ENCODE measurements around the gene ANKRA2. TPM values are rescaled to one million over a fixed set of nuclear protein-coding genes. Genes with fewer than 3 reads are reported as not detected.
A peak's percentile ranks its signal among the peaks of the same experiment; 100 is the strongest.

Gene ANKRA2
- total and polyA plus RNA-seq, 4 donors = 12.6 to 60.6 (median 21.5) TPM

- WGBS, 2 donors = 76 to 97% methylated on average over 3 of the region's 3 CpGs
- H3K4me1 ChIP-seq (ENCODE audit: control insufficient read depth in 5 of 5, insufficient read depth in 5 of 5, low read length in 5 of 5) = no peaks in the 10 kb centered on the region
- H3K9ac ChIP-seq (ENCODE audit: insufficient read depth in 1 of 2, low read length in 2 of 2) = no peak overlapping the region
- ATAC-seq (ENCODE audit: insufficient read depth, low FRiP score) (no peak), DNase-seq (no peak)
- H3K27me3 ChIP-seq (ENCODE audit: control insufficient read depth in 3 of 3, insufficient read depth in 3 of 3, low read length in 2 of 3) = no peaks in the 10 kb centered on the region
- no peak overlapping the region for H3K4me3 ChIP-seq
- no peaks in the 10 kb centered on the region for H3K9me3 ChIP-seq (ENCODE audit: control insufficient read depth in 4 of 4, insufficient read depth in 3 of 4, low read length in 3 of 4)
- peaks cover 4 to 20% (median 13%) of the 10 kb centered on the region in 4 donors for H3K36me3 ChIP-seq (ENCODE audit: control insufficient read depth in 4 of 4, insufficient read depth in 4 of 4, low read length in 4 of 4)
- TF ChIP-seq, protein P1, sequence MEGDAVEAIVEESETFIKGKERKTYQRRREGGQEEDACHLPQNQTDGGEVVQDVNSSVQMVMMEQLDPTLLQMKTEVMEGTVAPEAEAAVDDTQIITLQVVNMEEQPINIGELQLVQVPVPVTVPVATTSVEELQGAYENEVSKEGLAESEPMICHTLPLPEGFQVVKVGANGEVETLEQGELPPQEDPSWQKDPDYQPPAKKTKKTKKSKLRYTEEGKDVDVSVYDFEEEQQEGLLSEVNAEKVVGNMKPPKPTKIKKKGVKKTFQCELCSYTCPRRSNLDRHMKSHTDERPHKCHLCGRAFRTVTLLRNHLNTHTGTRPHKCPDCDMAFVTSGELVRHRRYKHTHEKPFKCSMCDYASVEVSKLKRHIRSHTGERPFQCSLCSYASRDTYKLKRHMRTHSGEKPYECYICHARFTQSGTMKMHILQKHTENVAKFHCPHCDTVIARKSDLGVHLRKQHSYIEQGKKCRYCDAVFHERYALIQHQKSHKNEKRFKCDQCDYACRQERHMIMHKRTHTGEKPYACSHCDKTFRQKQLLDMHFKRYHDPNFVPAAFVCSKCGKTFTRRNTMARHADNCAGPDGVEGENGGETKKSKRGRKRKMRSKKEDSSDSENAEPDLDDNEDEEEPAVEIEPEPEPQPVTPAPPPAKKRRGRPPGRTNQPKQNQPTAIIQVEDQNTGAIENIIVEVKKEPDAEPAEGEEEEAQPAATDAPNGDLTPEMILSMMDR (IDR thresholded peaks at IDR 0.05; ENCODE audit: control extremely low read depth, extremely low read depth) = no peak
- H3K27ac ChIP-seq (ENCODE audit: low read depth in 1 of 2, low read length in 1 of 2) = no peak overlapping the region
Measured at GRCh38 chr5:73582285-73583145, 17.1 kb upstream of the ANKRA2 start.

- H3K36me3 ChIP-seq (ENCODE audit: control insufficient read depth in 4 of 4, insufficient read depth in 4 of 4, low read length in 4 of 4) = peaks cover 5 to 23% (median 11%) of the 10 kb centered on the region in 4 donors
- peak overlapping the region; percentile 83 to 98 for H3K27ac ChIP-seq (ENCODE audit: low read depth in 1 of 2, low read length in 1 of 2)
- WGBS, 2 donors = 7% methylated on average over 8 of the region's 8 CpGs
- H3K4me1 ChIP-seq (ENCODE audit: control insufficient read depth in 5 of 5, insufficient read depth in 5 of 5, low read length in 5 of 5) = peaks cover 0 to 23% (median 0%) of the 10 kb centered on the region in 5 donors
- DNase-seq (no peak), ATAC-seq (ENCODE audit: insufficient read depth, low FRiP score) (no peak)
- peak overlapping the region; percentile 78 for H3K4me3 ChIP-seq
- no peaks in the 10 kb centered on the region for H3K9me3 ChIP-seq (ENCODE audit: control insufficient read depth in 4 of 4, insufficient read depth in 3 of 4, low read length in 3 of 4)
- TF ChIP-seq, protein P1 (IDR thresholded peaks at IDR 0.05; ENCODE audit: control extremely low read depth, extremely low read depth) = no peak
- peak overlapping the region; percentile 88 to 96 for H3K9ac ChIP-seq (ENCODE audit: insufficient read depth in 1 of 2, low read length in 2 of 2)
- H3K27me3 ChIP-seq (ENCODE audit: control insufficient read depth in 3 of 3, insufficient read depth in 3 of 3, low read length in 2 of 3) = no peaks in the 10 kb centered on the region
Measured at GRCh38 chr5:73565969-73566547, 619 bp upstream of the ANKRA2 start.

- DNase-seq (peak; percentile 19 to 44 (median 41)), ATAC-seq (ENCODE audit: insufficient read depth, low FRiP score) (no peak)
- no peaks in the 10 kb centered on the region for H3K9me3 ChIP-seq (ENCODE audit: control insufficient read depth in 4 of 4, insufficient read depth in 3 of 4, low read length in 3 of 4)
- H3K4me3 ChIP-seq = peak overlapping the region; percentile 78
- peak overlapping the region; percentile 93 to 98 for H3K27ac ChIP-seq (ENCODE audit: low read depth in 1 of 2, low read length in 1 of 2)
- WGBS, 2 donors = 2% methylated on average over 9 of the region's 9 CpGs
- H3K27me3 ChIP-seq (ENCODE audit: control insufficient read depth in 3 of 3, insufficient read depth in 3 of 3, low read length in 2 of 3) = no peaks in the 10 kb centered on the region
- TF ChIP-seq, protein P1 (IDR thresholded peaks at IDR 0.05; ENCODE audit: control extremely low read depth, extremely low read depth) = no peak
- H3K4me1 ChIP-seq (ENCODE audit: control insufficient read depth in 5 of 5, insufficient read depth in 5 of 5, low read length in 5 of 5) = peaks cover 0 to 23% (median 0%) of the 10 kb centered on the region in 5 donors
- H3K36me3 ChIP-seq (ENCODE audit: control insufficient read depth in 4 of 4, insufficient read depth in 4 of 4, low read length in 4 of 4) = peaks cover 8 to 20% (median 15%) of the 10 kb centered on the region in 4 donors
- peak overlapping the region; percentile 88 to 96 for H3K9ac ChIP-seq (ENCODE audit: insufficient read depth in 1 of 2, low read length in 2 of 2)
Measured at GRCh38 chr5:73564675-73565074, 764 bp downstream of the ANKRA2 start.
